ENCODE data around the gene SPAG16.

- TF ChIP-seq CTCF (conservative IDR thresholded peaks at IDR 0.05; ENCODE audit: low read length) (no peak), EZH2phosphoT487 (IDR thresholded peaks at IDR 0.05; ENCODE audit: borderline replicate concordance) (no peak)
Observed at GRCh38 chr2:214138779-214139178, 854.5 kb downstream of the SPAG16 start.
